ENCODE measurements around the gene CUBN. TPM values are rescaled to one million over a fixed set of nuclear protein-coding genes. Genes with fewer than 3 reads are reported as not detected.
A peak's percentile ranks its signal among the peaks of the same experiment; 100 is the strongest.

Gene CUBN
- total RNA-seq, 4 donors from 2014 or later, result 0.37 to 1.5 (median 1.1) TPM

GRCh38 chr10:16967866-16968415 lies 161.7 kb downstream of the CUBN start:
- H3K9me3 ChIP-seq, result no peaks in the 10 kb centered on the region
- no peak for DNase-seq
- no peak for TF ChIP-seq EP300 (IDR thresholded peaks at IDR 0.05; ENCODE audit: low read depth)
- no peak for TF ChIP-seq POLR2A (IDR thresholded peaks at IDR 0.05)
- TF ChIP-seq, protein P1, sequence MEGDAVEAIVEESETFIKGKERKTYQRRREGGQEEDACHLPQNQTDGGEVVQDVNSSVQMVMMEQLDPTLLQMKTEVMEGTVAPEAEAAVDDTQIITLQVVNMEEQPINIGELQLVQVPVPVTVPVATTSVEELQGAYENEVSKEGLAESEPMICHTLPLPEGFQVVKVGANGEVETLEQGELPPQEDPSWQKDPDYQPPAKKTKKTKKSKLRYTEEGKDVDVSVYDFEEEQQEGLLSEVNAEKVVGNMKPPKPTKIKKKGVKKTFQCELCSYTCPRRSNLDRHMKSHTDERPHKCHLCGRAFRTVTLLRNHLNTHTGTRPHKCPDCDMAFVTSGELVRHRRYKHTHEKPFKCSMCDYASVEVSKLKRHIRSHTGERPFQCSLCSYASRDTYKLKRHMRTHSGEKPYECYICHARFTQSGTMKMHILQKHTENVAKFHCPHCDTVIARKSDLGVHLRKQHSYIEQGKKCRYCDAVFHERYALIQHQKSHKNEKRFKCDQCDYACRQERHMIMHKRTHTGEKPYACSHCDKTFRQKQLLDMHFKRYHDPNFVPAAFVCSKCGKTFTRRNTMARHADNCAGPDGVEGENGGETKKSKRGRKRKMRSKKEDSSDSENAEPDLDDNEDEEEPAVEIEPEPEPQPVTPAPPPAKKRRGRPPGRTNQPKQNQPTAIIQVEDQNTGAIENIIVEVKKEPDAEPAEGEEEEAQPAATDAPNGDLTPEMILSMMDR (IDR thresholded peaks at IDR 0.05), result no peak
- TF ChIP-seq POLR2AphosphoS5 (IDR thresholded peaks at IDR 0.05), result no peak
- peaks cover 0 to 30% (median 3%) of the 10 kb centered on the region in 4 donors for H3K4me1 ChIP-seq
- WGBS, 2 donors (ENCODE audit: low coverage in 1 of 2), result 50 to 66% methylated on average over 1 to 3 of the region's 3 CpGs
- H3K27ac ChIP-seq, result peak overlapping the region; percentile 52 to 70 (median 62)
- H3K36me3 ChIP-seq, result no peaks in the 10 kb centered on the region
- H3K4me3 ChIP-seq, result no peak overlapping the region
- H3K27me3 ChIP-seq, result no peaks in the 10 kb centered on the region
- in situ Hi-C loops (cut with MboI; ENCODE audit: low pct_ligation_motif_present in 1 of 4, low pct_unique_long_range_greater_than_20kb in 1 of 4, low sequenced_read_pairs in 3 of 4) (no loop called here), intact Hi-C loops (cut with DNase I; ENCODE audit: low total_unique reads) (no loop called here)

DNA sequence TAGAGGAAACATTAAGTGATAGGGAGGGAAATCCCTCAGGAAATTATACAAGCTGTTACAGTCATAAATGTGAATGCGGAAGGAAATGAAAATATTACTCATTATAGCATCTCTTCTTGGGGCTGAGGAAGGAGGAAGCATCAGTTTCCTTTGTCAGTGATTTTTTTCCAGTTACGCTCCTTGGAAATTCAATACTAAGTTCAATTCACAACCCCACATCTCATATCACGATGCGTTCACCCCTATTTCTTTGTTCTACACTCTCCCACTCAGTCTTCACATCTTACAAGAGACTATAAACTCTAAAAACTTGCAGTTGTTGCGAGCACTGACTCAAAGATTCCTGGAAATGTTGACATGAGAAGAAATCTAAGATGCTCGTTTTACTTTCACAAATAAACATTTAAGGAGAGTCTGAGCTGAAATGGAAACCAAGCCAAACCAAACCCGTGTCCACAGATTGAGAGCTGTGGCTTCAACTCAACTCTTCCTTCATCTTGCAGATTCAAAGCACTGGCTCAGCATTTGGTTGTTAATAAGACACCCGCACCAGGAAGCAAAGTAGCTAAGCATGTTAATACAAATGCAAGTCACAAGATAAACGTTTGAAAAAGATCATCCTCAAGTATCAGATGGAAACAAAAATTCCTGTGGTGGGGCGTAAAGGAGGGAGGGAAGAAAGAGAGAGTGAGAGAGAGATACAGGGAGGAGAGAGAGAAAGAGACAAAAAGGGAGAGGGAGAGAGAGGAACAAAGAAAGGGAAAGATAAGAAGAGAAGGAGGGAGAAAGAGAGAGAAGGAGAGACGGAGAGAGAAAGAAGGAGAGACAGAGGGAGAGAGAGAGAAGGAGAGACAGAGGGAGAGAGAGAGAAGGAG lies 162.4 kb downstream of the CUBN start:
- TF ChIP-seq POLR2A (IDR thresholded peaks at IDR 0.05) (no peak), POLR2AphosphoS5 (IDR thresholded peaks at IDR 0.05) (no peak), EP300 (IDR thresholded peaks at IDR 0.05; ENCODE audit: low read depth) (no peak)
- TF ChIP-seq, protein P1 (IDR thresholded peaks at IDR 0.05), result no peak
- no peak for DNase-seq
- Histone ChIP-seq H3K36me3 (no peaks in the 10 kb centered on the region), H3K4me3 (no peak overlapping the region), H3K4me1 (peaks cover 0 to 30% (median 3%) of the 10 kb centered on the region in 4 donors), H3K27me3 (no peaks in the 10 kb centered on the region), H3K9me3 (no peaks in the 10 kb centered on the region), H3K27ac (peak overlapping the region; percentile 52 to 70 (median 62))
- in situ Hi-C loops (cut with MboI; ENCODE audit: low pct_ligation_motif_present in 1 of 4, low pct_unique_long_range_greater_than_20kb in 1 of 4, low sequenced_read_pairs in 3 of 4) (no loop called here), intact Hi-C loops (cut with DNase I; ENCODE audit: low total_unique reads) (no loop called here)
- 49 to 52% methylated on average over 9 to 11 of the region's 11 CpGs for WGBS, 2 donors (ENCODE audit: low coverage in 1 of 2)

DNA sequence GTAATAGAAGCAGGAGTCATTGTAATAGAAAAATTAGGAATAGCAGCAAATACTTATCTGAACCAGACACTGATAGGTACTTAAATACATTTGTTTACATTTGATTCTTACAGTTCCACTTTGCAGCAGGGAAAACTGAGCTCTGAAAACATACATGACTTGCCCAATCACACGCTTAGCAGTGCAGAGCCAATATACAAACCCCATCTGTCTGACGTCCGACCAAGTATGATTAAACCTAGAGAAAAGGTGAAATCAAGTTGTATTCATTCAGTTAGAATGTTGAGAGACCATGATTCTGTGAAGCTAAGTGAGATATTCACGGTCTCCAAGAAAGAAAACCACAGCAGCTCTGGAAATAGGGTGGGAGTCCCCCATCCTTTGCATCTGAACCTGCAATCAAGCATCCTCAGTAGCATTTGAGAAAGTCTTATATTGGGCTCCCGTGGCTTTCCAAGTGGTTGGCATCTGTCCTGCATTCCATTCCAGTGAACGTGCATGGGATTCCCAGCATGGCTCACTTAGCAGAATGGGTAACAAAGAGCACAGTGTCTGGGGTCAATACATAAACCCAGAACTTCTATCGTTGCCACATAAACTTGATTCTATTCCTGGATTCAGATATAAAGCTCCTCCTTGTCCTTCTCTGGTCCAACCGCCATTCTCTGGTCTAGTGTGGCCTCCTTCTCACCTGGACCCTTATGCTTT lies 163.7 kb downstream of the CUBN start:
- intact Hi-C loops (cut with DNase I; ENCODE audit: low total_unique reads) (no loop called here), in situ Hi-C loops (cut with MboI; ENCODE audit: low pct_ligation_motif_present in 1 of 4, low pct_unique_long_range_greater_than_20kb in 1 of 4, low sequenced_read_pairs in 3 of 4) (no loop called here)
- H3K27me3 ChIP-seq, result no peaks in the 10 kb centered on the region
- peaks cover 0 to 30% (median 3%) of the 10 kb centered on the region in 4 donors for H3K4me1 ChIP-seq
- TF ChIP-seq EP300 (IDR thresholded peaks at IDR 0.05; ENCODE audit: low read depth), result no peak
- TF ChIP-seq, protein P1 (IDR thresholded peaks at IDR 0.05), result no peak
- no peak for TF ChIP-seq POLR2A (IDR thresholded peaks at IDR 0.05)
- peak in 2 of 3 donors; percentile 21 to 38 for TF ChIP-seq POLR2AphosphoS5 (IDR thresholded peaks at IDR 0.05)
- DNase-seq, result peak; percentile 21
- H3K36me3 ChIP-seq, result no peaks in the 10 kb centered on the region
- WGBS, 2 donors (ENCODE audit: low coverage in 1 of 2), result 68 to 77% methylated on average over 6 to 8 of the region's 8 CpGs
- H3K9me3 ChIP-seq, result no peaks in the 10 kb centered on the region
- peak overlapping the region; percentile 52 to 70 (median 62) for H3K27ac ChIP-seq
- H3K4me3 ChIP-seq, result no peak overlapping the region

GRCh38 chr10:16965344-16965616 lies 164.3 kb downstream of the CUBN start:
- Histone ChIP-seq H3K4me1 (peaks cover 0 to 30% (median 3%) of the 10 kb centered on the region in 4 donors), H3K36me3 (no peaks in the 10 kb centered on the region), H3K27me3 (no peaks in the 10 kb centered on the region), H3K27ac (no peak overlapping the region), H3K9me3 (no peaks in the 10 kb centered on the region), H3K4me3 (no peak overlapping the region)
- in situ Hi-C loops (cut with MboI; ENCODE audit: low pct_ligation_motif_present in 1 of 4, low pct_unique_long_range_greater_than_20kb in 1 of 4, low sequenced_read_pairs in 3 of 4) (no loop called here), intact Hi-C loops (cut with DNase I; ENCODE audit: low total_unique reads) (no loop called here)
- TF ChIP-seq POLR2AphosphoS5 (IDR thresholded peaks at IDR 0.05) (no peak), EP300 (IDR thresholded peaks at IDR 0.05; ENCODE audit: low read depth) (no peak), POLR2A (IDR thresholded peaks at IDR 0.05) (no peak)
- TF ChIP-seq, protein P1 (IDR thresholded peaks at IDR 0.05), result no peak
- 75 to 85% methylated on average over 7 of the region's 7 CpGs for WGBS, 2 donors (ENCODE audit: low coverage in 1 of 2)
- no peak for DNase-seq

All from transverse colon (tissue), 4 donors.